Activated CD8-positive, alpha-beta memory T cell treated with anti-CD3 and anti-CD28 coated beads, Interleukin-2, amount 50 U/mL, for 1 hour (primary cell): Measurements from ENCODE around the gene ARSB.

Experiments
- DNase-seq: peaks from one replicate; pipeline ENCODE4 v3.0.0-alpha.2; 2020; ENCODE audit errors: extremely low read depth

ARSB gene

DNA sequence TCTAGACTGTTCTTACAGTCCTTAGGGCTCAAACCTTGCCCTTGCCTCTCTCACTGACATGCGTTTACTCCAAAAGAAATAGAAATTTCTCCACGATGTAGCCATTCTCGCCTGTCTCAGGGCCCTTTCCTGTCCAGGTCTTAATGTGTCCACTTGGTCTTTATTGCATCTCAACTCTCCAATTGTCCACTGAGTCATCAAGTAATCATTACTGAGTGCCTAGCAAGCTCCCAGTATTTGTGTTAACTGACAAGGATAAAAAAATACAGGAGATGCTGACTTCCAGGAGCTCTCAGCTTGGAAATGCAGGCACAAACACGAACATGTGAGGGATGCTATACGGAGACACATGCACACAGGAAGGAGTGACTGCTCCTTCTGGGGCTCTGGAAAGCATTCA lies 147.3 kb downstream of the ARSB start:
- DNase-seq, result no peak

DNA sequence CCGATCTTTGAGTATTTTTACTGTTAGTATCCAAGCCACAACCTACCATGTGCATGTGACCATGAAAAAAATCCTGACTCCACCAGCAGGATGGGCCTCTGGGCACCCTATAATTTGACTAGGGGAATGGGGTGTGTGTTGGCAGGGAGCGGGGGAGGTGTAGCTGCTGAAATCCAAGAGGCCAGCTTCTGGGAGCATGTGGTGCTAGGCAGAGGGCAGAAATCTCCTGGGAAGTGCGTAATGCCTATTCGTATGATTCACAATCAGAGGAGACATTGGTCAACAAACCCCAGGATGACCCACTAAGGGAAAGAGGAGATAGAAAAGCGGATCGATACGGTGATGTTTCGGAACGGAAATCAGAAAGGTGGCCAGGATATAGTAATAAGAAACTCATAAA lies 149.9 kb downstream of the ARSB start:
- DNase-seq, result no peak

GRCh38 chr5:78833284-78833683 lies 151.8 kb downstream of the ARSB start:
- no peak for DNase-seq

GRCh38 chr5:78830528-78831046 lies 154.5 kb downstream of the ARSB start:
- DNase-seq, result no peak

GRCh38 chr5:78829811-78830527 lies 155.1 kb downstream of the ARSB start:
- no peak for DNase-seq

- DNase-seq, result no peak
Measured at GRCh38 chr5:78827725-78828124, 157.4 kb downstream of the ARSB start.

GRCh38 chr5:78824831-78825281 lies 160.3 kb downstream of the ARSB start:
- no peak for DNase-seq

- DNase-seq, result no peak
Measured at GRCh38 chr5:78823196-78823595, 161.9 kb downstream of the ARSB start.

GRCh38 chr5:78821536-78822021 lies 163.5 kb downstream of the ARSB start:
- no peak for DNase-seq

GRCh38 chr5:78819707-78820106 lies 165.4 kb downstream of the ARSB start:
- no peak for DNase-seq

DNA sequence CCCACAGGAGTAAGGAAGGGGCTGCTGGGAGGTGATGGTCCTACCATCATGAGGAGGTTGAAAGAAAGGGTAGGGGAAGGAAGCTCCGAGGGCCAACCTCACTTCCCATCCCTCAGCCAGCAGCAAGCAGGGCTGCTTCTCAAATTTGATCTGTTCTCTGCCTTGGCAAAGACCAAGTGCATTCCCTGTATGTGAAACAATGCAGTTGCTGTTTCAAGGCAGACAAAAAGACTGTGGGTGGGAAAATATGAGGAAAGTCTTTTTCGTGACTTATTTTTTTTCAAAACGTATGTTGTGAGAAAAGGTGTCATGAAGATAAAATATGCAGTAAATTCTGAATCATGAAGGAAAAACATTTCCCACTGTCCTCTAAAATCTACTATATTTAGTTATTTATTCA lies 165.9 kb downstream of the ARSB start:
- DNase-seq, result no peak

DNA sequence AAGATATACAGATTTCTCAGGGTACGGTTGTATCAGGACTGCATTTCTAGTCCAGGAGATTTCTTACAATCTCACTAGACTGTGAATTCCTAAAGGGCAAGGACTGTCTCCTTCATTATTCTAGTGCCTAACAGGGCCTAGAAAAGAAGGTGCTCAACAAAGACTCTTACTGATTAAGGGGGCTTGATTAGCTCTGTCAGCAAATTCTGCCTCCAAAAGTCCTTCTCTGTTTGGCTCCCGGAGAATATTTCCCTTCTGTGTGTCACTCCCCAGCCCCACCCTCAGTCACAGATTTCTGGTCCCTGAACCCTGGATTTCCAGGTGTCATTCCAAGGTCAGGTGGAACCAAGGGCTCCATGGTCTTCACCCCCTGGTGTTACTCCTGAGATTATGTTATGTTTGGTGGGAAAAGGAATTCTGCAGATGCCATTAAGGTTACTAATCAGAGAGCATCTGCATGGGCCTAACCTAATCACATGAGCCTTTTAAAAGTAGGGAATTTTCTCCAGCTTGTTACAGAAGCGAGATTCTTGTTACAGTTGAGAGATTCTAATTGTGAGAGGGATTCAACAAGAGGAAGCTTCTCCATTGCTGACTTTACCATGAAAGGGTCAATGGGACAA lies 168.9 kb downstream of the ARSB start:
- DNase-seq, result no peak

- no peak for DNase-seq
Measured at GRCh38 chr5:78813906-78814530, 171.1 kb downstream of the ARSB start.

- DNase-seq, result no peak
Measured at GRCh38 chr5:78813286-78813685, 171.8 kb downstream of the ARSB start.

GRCh38 chr5:78811866-78812265 lies 173.2 kb downstream of the ARSB start:
- no peak for DNase-seq

DNA sequence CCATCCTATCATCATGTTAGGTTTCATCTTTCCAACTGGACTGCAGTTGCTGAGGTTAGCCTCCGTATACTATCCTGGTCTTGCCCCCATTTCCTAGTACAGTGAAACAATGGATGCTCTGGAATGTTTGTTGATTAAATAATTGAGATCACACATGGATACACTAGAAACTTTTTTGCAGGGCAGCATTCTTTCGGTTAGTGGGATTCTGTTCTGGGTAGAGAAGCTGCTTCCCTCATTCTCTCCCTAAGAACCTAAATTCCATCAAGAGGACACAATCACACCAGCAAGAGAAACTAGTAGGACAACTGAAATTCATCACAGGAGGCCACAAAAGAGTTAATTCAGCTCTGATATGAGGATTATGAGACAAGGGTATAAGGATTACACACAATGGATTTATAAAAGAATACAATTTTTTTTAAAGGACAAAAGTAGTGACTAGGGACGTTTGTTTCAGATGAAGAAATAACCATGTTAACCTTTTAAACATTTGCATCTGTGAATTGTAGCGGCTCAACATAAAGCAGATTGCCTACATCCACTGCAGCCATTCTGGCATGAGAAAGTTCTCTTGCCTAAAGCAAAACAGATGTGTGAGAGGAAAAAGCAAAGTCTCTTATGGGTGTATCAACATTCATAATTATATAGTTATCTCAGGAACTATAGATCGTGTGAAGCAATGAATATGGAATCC lies 173.8 kb downstream of the ARSB start:
- DNase-seq, result no peak

GRCh38 chr5:78810098-78810920 lies 174.8 kb downstream of the ARSB start:
- no peak for DNase-seq

DNA sequence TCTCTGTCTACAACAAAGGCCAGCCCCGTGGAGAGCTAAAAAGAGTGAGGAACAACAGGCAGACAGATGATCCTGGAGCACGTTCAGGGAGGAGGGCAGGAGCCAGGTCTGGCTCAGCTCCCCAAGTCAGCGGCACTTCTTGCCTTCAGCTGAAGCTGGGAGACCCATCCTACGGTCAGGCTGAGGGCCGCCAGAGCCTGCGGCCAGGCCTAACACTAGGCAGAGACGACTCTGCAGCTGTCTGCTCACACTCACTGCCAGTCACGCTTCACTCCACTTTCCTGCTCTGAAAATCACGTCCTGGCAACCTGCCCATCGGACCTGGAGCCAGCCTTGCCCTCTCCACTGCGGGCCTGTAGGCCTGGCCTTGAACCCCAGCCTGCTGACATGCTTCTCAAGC lies 175.7 kb downstream of the ARSB start:
- no peak for DNase-seq

DNA sequence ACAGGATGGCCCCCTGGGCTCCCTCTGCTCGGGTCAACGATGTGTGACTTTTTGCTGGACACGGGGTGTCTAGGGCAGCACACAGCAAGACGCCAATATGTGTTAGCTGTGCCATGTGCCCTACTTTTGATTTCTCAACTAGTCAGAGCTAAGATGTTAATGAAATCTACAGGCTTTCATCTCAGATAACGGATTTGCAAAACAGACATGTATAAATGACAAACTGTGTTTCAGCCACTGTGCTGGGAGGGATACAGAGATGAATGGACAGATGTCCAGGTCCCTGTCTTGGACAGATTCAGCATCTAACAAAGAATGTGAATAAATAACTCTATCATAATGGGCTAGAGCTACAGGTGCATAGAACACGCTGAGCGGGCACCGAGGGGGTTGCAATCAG lies 176.3 kb downstream of the ARSB start:
- no peak for DNase-seq

DNA sequence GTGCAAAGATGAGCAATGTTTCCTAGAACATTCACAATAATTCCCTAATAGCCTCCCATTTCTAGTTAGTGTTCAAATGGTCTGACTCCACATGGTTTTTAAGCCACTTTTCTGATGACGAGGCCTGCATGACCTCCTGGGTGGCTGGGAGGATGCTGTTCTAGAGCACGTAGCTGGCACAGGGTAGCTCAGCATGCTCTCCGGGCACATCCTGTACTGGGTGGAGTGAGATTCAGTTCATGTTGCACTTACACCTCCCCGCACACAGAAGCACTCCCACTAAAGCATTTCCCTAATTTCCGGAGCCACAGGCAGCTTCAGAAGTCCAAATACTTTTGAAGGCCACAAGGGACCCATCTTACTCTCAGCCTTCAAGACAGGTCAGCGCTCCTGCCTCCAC lies 176.7 kb downstream of the ARSB start:
- no peak for DNase-seq

DNA sequence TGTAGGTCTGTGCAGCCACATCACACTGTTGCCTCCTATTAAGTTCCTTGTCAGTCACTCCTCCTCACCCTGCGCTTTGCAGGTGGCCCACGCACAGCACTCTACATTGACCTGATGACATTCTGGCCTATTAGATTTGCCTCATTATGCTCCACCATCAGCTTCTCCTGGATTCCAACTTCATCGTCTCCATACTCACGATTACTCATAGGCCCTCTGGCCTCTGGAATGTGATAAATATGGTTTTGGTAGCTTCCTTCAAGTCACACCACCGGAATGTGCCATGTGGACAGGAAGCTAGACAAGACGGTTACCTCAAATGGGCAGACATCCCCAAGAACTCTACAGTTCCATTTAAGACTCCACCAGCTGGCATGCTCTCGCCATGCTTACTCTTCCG lies 178.6 kb downstream of the ARSB start:
- no peak for DNase-seq
